H9 (cell line): ENCODE measurements around the gene MPZL1. TPM values are rescaled to one million over a fixed set of nuclear protein-coding genes. Genes with fewer than 3 reads are reported as not detected.

Experiments used
- DNase-seq: peaks from one replicate; pipeline ENCODE4 v3.0.0-alpha.2; 2017
- H2AFZ ChIP-seq: one replicate; pipeline ENCODE4 v1.6.1; 2013; ENCODE audit warnings: mild to moderate bottlenecking, low read length, control low read depth, moderate library complexity
- H2AK5ac ChIP-seq: 2 replicates; pipeline ENCODE4 v1.6.1; 2013; ENCODE audit warnings: low read length, control low read depth, mixed read lengths; ENCODE audit not compliant: insufficient read length
- H2BK120ac ChIP-seq: one replicate; pipeline ENCODE4 v1.6.1; 2013; ENCODE audit warnings: low read depth, mild to moderate bottlenecking, low read length, control low read depth, inconsistent platforms; ENCODE audit not compliant: poor library complexity, severe bottlenecking
- H2BK12ac ChIP-seq: 2 replicates; pipeline ENCODE4 v1.6.1; 2013; ENCODE audit warnings: low read length, control low read depth, mixed read lengths, low read depth; ENCODE audit not compliant: insufficient read length
- H2BK15ac ChIP-seq: 2 replicates; pipeline ENCODE4 v1.6.1; 2013; ENCODE audit warnings: low read depth, low read length, control low read depth
- H2BK20ac ChIP-seq: one replicate; pipeline ENCODE4 v1.6.1; 2013; ENCODE audit warnings: low read depth, mild to moderate bottlenecking, low read length, control low read depth, inconsistent platforms; ENCODE audit not compliant: poor library complexity, severe bottlenecking
- H2BK5ac ChIP-seq: 2 replicates; pipeline ENCODE4 v1.6.1; 2013; ENCODE audit warnings: low read length, control low read depth, mixed read lengths; ENCODE audit not compliant: insufficient read length
- H3K14ac ChIP-seq: 2 replicates; pipeline ENCODE4 v1.6.1; 2013; ENCODE audit warnings: low read length, control low read depth; ENCODE audit not compliant: insufficient read depth
- H3K18ac ChIP-seq: 2 replicates; pipeline ENCODE4 v1.6.1; 2013; ENCODE audit warnings: low read depth, mild to moderate bottlenecking, mixed read lengths, low read length, control low read depth; ENCODE audit not compliant: insufficient read length
- H3K23ac ChIP-seq: 2 replicates; pipeline ENCODE4 v1.6.1; 2013; ENCODE audit warnings: low read length, control low read depth, mixed read lengths, low read depth; ENCODE audit not compliant: insufficient read length
- H3K23me2 ChIP-seq: 2 replicates; pipeline ENCODE4 v1.6.1; 2013; ENCODE audit warnings: low read depth, mild to moderate bottlenecking, mixed read lengths, low read length, control low read depth; ENCODE audit not compliant: insufficient read length, poor library complexity, severe bottlenecking
- H3K27ac ChIP-seq: 2 replicates; pipeline ENCODE4 v1.5.1; 2013; ENCODE audit warnings: low read length, control low read depth, mixed read lengths, low read depth; ENCODE audit not compliant: insufficient read length
- H3K27me3 ChIP-seq: 2 replicates; pipeline ENCODE4 v1.6.1; 2013; ENCODE audit warnings: low read length, control low read depth, inconsistent platforms; ENCODE audit not compliant: insufficient read depth
- H3K4ac ChIP-seq: 2 replicates; pipeline ENCODE4 v1.6.1; 2013; ENCODE audit warnings: low read depth, mild to moderate bottlenecking, control low read depth, inconsistent platforms, low read length, moderate library complexity
- H3K4me1 ChIP-seq: 2 replicates; pipeline ENCODE4 v1.6.1; 2013; ENCODE audit warnings: low read length, control low read depth, inconsistent platforms; ENCODE audit not compliant: insufficient read depth
- H3K4me2 ChIP-seq: 2 replicates; pipeline ENCODE4 v1.6.1; 2013; ENCODE audit warnings: low read length, control low read depth, mixed read lengths; ENCODE audit not compliant: insufficient read length, insufficient read depth
- H3K56ac ChIP-seq: 2 replicates; pipeline ENCODE4 v1.6.1; 2013; ENCODE audit warnings: low read depth, mild to moderate bottlenecking, mixed read lengths, low read length, control low read depth; ENCODE audit not compliant: insufficient read length
- H3K79me1 ChIP-seq: 2 replicates; pipeline ENCODE4 v1.6.1; 2013; ENCODE audit warnings: low read depth, mild to moderate bottlenecking, moderate library complexity, low read length, control low read depth, inconsistent platforms; ENCODE audit not compliant: insufficient read depth, poor library complexity, severe bottlenecking
- H3K79me2 ChIP-seq: 2 replicates; pipeline ENCODE4 v1.6.1; 2013; ENCODE audit warnings: low read length, control low read depth, inconsistent platforms; ENCODE audit not compliant: insufficient read depth
- H3K9ac ChIP-seq: 2 replicates; pipeline ENCODE4 v1.6.1; 2013; ENCODE audit warnings: low read length, control low read depth, mixed read lengths; ENCODE audit not compliant: insufficient read length; ENCODE audit errors: extremely low read depth
- H3K9me3 ChIP-seq: one replicate; pipeline ENCODE4 v1.6.1; 2013; ENCODE audit warnings: low read depth, low read length, inconsistent platforms; ENCODE audit not compliant: control insufficient read depth
- H3T11ph ChIP-seq: one replicate; pipeline ENCODE4 v1.6.1; 2013; ENCODE audit warnings: mild to moderate bottlenecking, low read length, control low read depth, inconsistent platforms
- H4K20me1 ChIP-seq: one replicate; pipeline ENCODE4 v1.6.1; 2013; ENCODE audit not compliant: control insufficient read depth, insufficient read length, insufficient read depth
- H4K5ac ChIP-seq: 2 replicates; pipeline ENCODE4 v1.6.1; 2013; ENCODE audit warnings: low read depth, mild to moderate bottlenecking, mixed read lengths, low read length, control low read depth; ENCODE audit not compliant: insufficient read length
- H4K8ac ChIP-seq: replicated peaks from 2 replicates; pipeline ENCODE4 v1.6.1; 2013; ENCODE audit warnings: low read length, control low read depth, mixed read lengths, low read depth; ENCODE audit not compliant: insufficient read length
- H4K91ac ChIP-seq: 2 replicates; pipeline ENCODE4 v1.6.1; 2013; ENCODE audit warnings: low read depth, mild to moderate bottlenecking, moderate library complexity, mixed read lengths, low read length, control low read depth; ENCODE audit not compliant: insufficient read length
- H3K27ac Mint-ChIP-seq, 3 experiments: 2 replicates in 2 of 3; 3 replicates in 1 of 3; pipeline ENCODE4 v1.8.0; 2020 to 2021; ENCODE audit warnings: mixed read lengths in 3 of 3, mild to moderate bottlenecking in 1 of 3, moderate library complexity in 1 of 3
- H3K27me3 Mint-ChIP-seq: 2 replicates; pipeline ENCODE4 v1.8.0; 2021; ENCODE audit warnings: low read depth, mild to moderate bottlenecking, moderate library complexity, mixed read lengths
- H3K36me3 Mint-ChIP-seq, 3 experiments: 2 replicates in 2 of 3; 3 replicates in 1 of 3; pipeline ENCODE4 v1.8.0; 2020 to 2021; ENCODE audit warnings: low read depth in 3 of 3, mixed read lengths in 3 of 3; ENCODE audit not compliant: insufficient read depth in 1 of 3
- H3K4me1 Mint-ChIP-seq, 2 experiments: 2 replicates each; pipeline ENCODE4 v1.8.0; 2020; ENCODE audit warnings: mixed read lengths in 2 of 2
- H3K4me3 Mint-ChIP-seq, 2 experiments: 2 replicates in 1 of 2; 3 replicates in 1 of 2; pipeline ENCODE4 v1.8.0; 2020 to 2021; ENCODE audit warnings: mild to moderate bottlenecking in 2 of 2, mixed read lengths in 2 of 2, moderate library complexity in 1 of 2
- H3K9me3 Mint-ChIP-seq, 2 experiments: 2 replicates in 1 of 2; 3 replicates in 1 of 2; pipeline ENCODE4 v1.8.0; 2020; ENCODE audit warnings: mild to moderate bottlenecking in 2 of 2, mixed read lengths in 2 of 2, moderate library complexity in 1 of 2
- CTCF ChIP-seq: fragments of 200-600 bp; sonication (generic); conservative IDR thresholded peaks from 3 replicates; pipeline ENCODE4 v1.8.0; 2021; ENCODE audit warnings: antibody characterized with exemption, mild to moderate bottlenecking
- total RNA-seq: library from RNA; stranded (reverse); gene quantifications from 2 replicates; pipeline ENCODE4 v1.2.1, GENCODE V29; 2021

MPZL1 gene
- total RNA-seq, 1 experiment from 2014 or later = 60.7 TPM

DNA sequence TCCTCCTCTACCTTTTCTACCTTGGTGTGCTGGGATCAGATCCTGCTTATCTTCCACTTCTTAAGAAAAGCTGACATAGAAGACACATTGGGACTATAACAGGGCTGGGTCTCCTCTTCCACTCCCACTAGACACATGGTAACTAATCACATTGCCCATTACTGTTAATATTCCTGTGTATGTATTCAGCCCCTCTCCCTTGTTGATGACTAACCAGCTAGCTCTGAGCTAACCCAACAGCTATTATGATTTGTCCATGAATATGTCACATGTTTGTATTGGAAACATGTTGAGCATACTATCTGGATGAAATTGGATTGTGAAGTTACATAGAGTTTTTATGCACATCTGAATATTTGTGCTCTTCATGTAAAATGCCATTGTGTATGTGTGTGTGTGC, 52.9 kb downstream of the MPZL1 start:
- no peaks in the 10 kb centered on the region for H3K79me1 ChIP-seq
- H4K91ac ChIP-seq = no peak overlapping the region
- no peak overlapping the region for H3K18ac ChIP-seq
- no peak overlapping the region for H3K14ac ChIP-seq
- H3K27me3 Mint-ChIP-seq = peaks cover 32% of the 10 kb centered on the region
- no peak overlapping the region for H2BK20ac ChIP-seq
- H3K27ac Mint-ChIP-seq = no peak overlapping the region
- no peak overlapping the region for H3K4me2 ChIP-seq
- no peak overlapping the region for H3K9ac ChIP-seq
- H2AFZ ChIP-seq = no peak overlapping the region
- no peaks in the 10 kb centered on the region for H4K20me1 ChIP-seq
- H4K5ac ChIP-seq = no peak overlapping the region
- H3K27ac ChIP-seq = no peak overlapping the region
- no peak overlapping the region for H2AK5ac ChIP-seq
- H4K8ac ChIP-seq = no peak overlapping the region
- H3K36me3 Mint-ChIP-seq = peaks cover 47 to 67% (median 64%) of the 10 kb centered on the region in 3 experiments
- H3K4me1 Mint-ChIP-seq = peaks cover 7 to 10% of the 10 kb centered on the region in 2 experiments
- H2BK120ac ChIP-seq = no peak overlapping the region
- no peaks in the 10 kb centered on the region for H3K4me1 ChIP-seq
- H3K4ac ChIP-seq = no peak overlapping the region
- H3T11ph ChIP-seq = no peak overlapping the region
- no peak overlapping the region for H3K56ac ChIP-seq
- H2BK5ac ChIP-seq = no peak overlapping the region
- no peaks in the 10 kb centered on the region for H3K27me3 ChIP-seq
- no peak overlapping the region for H2BK15ac ChIP-seq
- no peak overlapping the region for H3K23ac ChIP-seq
- peaks cover 1 to 7% of the 10 kb centered on the region in 2 experiments; a peak in 2 of 5 replicates for H3K9me3 Mint-ChIP-seq
- H3K4me3 Mint-ChIP-seq = no peak overlapping the region
- H2BK12ac ChIP-seq = no peak overlapping the region
- H3K23me2 ChIP-seq = no peaks in the 10 kb centered on the region
- no peak for DNase-seq
- no peak for TF ChIP-seq CTCF
- H3K9me3 ChIP-seq = no peaks in the 10 kb centered on the region
- H3K79me2 ChIP-seq = no peaks in the 10 kb centered on the region
